Uterus (tissue), 2 donors: Measurements from ENCODE around the gene FXYD6.

Experiments used
- CTCF ChIP-seq, 4 experiments: fragments of 200-600 bp in 2 of 4; fragments of 450-650 bp in 2 of 4; sonication (generic) in 2 of 4; IDR thresholded peaks; one replicate each; pipeline ENCODE4 v1.5.1; 2016 to 2019; ENCODE audit warnings: antibody characterized with exemption in 4 of 4, mild to moderate bottlenecking in 2 of 4, moderate library complexity in 1 of 4
- POLR2A ChIP-seq, 2 donors: fragments of 450-650 bp; IDR thresholded peaks; one replicate each; pipeline ENCODE4 v1.6.1; 2016; ENCODE audit warnings: antibody characterized with exemption in 2 of 2, mild to moderate bottlenecking in 1 of 2, moderate library complexity in 1 of 2

- TF ChIP-seq CTCF (IDR thresholded peaks at IDR 0.05), result no peak
- TF ChIP-seq POLR2A (IDR thresholded peaks at IDR 0.05), result no peak
Observed at GRCh38 chr11:117891362-117891761, 14.9 kb upstream of the FXYD6 start.
